HG03025 (cell line): ENCODE data around the gene TRMT44.

Source experiments
- ATAC-seq: cut with Tn5 transposase; IDR thresholded peaks from one replicate; pipeline ENCODE4 v1.9.1; 2021; ENCODE audit warnings: mild to moderate bottlenecking, moderate library complexity; ENCODE audit not compliant: unreplicated experiment, low FRiP score

TRMT44 gene

GRCh38 chr4:8463811-8464210, 23.2 kb downstream of the TRMT44 start:
- no peak for ATAC-seq

- no peak for ATAC-seq
Observed at GRCh38 chr4:8464381-8464780, 23.8 kb downstream of the TRMT44 start.

GRCh38 chr4:8465615-8466611, 25.3 kb downstream of the TRMT44 start:
- no peak for ATAC-seq

- no peak for ATAC-seq
Observed at GRCh38 chr4:8467016-8467415, 26.4 kb downstream of the TRMT44 start.

- no peak for ATAC-seq
Observed at GRCh38 chr4:8468746-8469535, 28.4 kb downstream of the TRMT44 start.

GRCh38 chr4:8469550-8469949, 29.0 kb downstream of the TRMT44 start:
- no peak for ATAC-seq

- ATAC-seq, result no peak
Observed at GRCh38 chr4:8470451-8471024, 30.0 kb downstream of the TRMT44 start.

- no peak for ATAC-seq
Observed at GRCh38 chr4:8471211-8471875, 30.8 kb downstream of the TRMT44 start.

GRCh38 chr4:8472158-8472688, 31.6 kb downstream of the TRMT44 start:
- ATAC-seq, result no peak

GRCh38 chr4:8472689-8473197, 32.2 kb downstream of the TRMT44 start:
- ATAC-seq, result no peak

GRCh38 chr4:8473198-8473919, 32.8 kb downstream of the TRMT44 start:
- ATAC-seq, result no peak

- ATAC-seq, result no peak
Observed at GRCh38 chr4:8473920-8474590, 33.5 kb downstream of the TRMT44 start.

- no peak for ATAC-seq
Observed at GRCh38 chr4:8474856-8475255, 34.3 kb downstream of the TRMT44 start.

GRCh38 chr4:8475751-8476575, 35.4 kb downstream of the TRMT44 start:
- no peak for ATAC-seq

GRCh38 chr4:8477095-8477635, 36.6 kb downstream of the TRMT44 start:
- ATAC-seq, result no peak

- no peak for ATAC-seq
Observed at GRCh38 chr4:8477676-8478075, 37.1 kb downstream of the TRMT44 start.

GRCh38 chr4:8478371-8478770, 37.8 kb downstream of the TRMT44 start:
- ATAC-seq, result no peak
